Glutamatergic neuron (in vitro differentiated cells): ENCODE data around the gene USP19. TPM values are rescaled to one million over a fixed set of nuclear protein-coding genes. Genes with fewer than 3 reads are reported as not detected.

Source experiments
- DNase-seq: peaks from one replicate; pipeline ENCODE4 v3.0.0; 2022
- H3K27ac Mint-ChIP-seq: one replicate; pipeline ENCODE4 v1.8.0; 2020; ENCODE audit warnings: mild to moderate bottlenecking, mixed read lengths, inconsistent platforms; ENCODE audit not compliant: unreplicated experiment
- H3K27me3 Mint-ChIP-seq: one replicate; pipeline ENCODE4 v1.8.0; 2020; ENCODE audit warnings: mild to moderate bottlenecking, moderate library complexity, mixed read lengths, inconsistent platforms; ENCODE audit not compliant: unreplicated experiment
- H3K36me3 Mint-ChIP-seq: one replicate; pipeline ENCODE4 v1.8.0; 2020; ENCODE audit warnings: mild to moderate bottlenecking, mixed read lengths, inconsistent platforms; ENCODE audit not compliant: unreplicated experiment
- H3K4me1 Mint-ChIP-seq: one replicate; pipeline ENCODE4 v1.8.0; 2020; ENCODE audit warnings: mild to moderate bottlenecking, low read depth, mixed read lengths, inconsistent platforms; ENCODE audit not compliant: unreplicated experiment
- H3K4me3 Mint-ChIP-seq: one replicate; pipeline ENCODE4 v1.8.0; 2020; ENCODE audit warnings: mild to moderate bottlenecking, mixed read lengths, inconsistent platforms; ENCODE audit not compliant: unreplicated experiment
- H3K9me3 Mint-ChIP-seq: one replicate; pipeline ENCODE4 v1.8.0; 2020; ENCODE audit warnings: mild to moderate bottlenecking, moderate library complexity, mixed read lengths, inconsistent platforms; ENCODE audit not compliant: unreplicated experiment
- long read RNA-seq: library from polyadenylated mRNA; unstranded; transcript quantifications from one replicate; pipeline ENCODE4 v2.0.0, GENCODE V29; 2020; ENCODE audit not compliant: unreplicated experiment
- total RNA-seq: library from RNA; stranded (reverse); fragmentation: NEBNext Ultra II Directional; extraction: Animal tissue kit (Norgen Biotek cat#: 25700); gene quantifications from one replicate; pipeline ENCODE4 v1.2.1, GENCODE V29; 2021; ENCODE audit not compliant: unreplicated experiment
- TF ChIP-seq, protein P1 (sequence below): fragments of 200-600 bp; sonication (generic); IDR thresholded peaks from one replicate; pipeline ENCODE4 v1.5.0; 2021; ENCODE audit not compliant: partially characterized antibody, unreplicated experiment

USP19 gene, protein sequence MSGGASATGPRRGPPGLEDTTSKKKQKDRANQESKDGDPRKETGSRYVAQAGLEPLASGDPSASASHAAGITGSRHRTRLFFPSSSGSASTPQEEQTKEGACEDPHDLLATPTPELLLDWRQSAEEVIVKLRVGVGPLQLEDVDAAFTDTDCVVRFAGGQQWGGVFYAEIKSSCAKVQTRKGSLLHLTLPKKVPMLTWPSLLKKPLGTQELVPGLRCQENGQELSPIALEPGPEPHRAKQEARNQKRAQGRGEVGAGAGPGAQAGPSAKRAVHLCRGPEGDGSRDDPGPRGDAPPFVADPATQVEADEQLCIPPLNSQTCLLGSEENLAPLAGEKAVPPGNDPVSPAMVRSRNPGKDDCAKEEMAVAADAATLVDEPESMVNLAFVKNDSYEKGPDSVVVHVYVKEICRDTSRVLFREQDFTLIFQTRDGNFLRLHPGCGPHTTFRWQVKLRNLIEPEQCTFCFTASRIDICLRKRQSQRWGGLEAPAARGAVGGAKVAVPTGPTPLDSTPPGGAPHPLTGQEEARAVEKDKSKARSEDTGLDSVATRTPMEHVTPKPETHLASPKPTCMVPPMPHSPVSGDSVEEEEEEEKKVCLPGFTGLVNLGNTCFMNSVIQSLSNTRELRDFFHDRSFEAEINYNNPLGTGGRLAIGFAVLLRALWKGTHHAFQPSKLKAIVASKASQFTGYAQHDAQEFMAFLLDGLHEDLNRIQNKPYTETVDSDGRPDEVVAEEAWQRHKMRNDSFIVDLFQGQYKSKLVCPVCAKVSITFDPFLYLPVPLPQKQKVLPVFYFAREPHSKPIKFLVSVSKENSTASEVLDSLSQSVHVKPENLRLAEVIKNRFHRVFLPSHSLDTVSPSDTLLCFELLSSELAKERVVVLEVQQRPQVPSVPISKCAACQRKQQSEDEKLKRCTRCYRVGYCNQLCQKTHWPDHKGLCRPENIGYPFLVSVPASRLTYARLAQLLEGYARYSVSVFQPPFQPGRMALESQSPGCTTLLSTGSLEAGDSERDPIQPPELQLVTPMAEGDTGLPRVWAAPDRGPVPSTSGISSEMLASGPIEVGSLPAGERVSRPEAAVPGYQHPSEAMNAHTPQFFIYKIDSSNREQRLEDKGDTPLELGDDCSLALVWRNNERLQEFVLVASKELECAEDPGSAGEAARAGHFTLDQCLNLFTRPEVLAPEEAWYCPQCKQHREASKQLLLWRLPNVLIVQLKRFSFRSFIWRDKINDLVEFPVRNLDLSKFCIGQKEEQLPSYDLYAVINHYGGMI (N-terminal part only)
- total RNA-seq: 83.1 TPM
- long read RNA-seq, partial matches to known transcripts: 2 of 5 reads
- long read RNA-seq, other reads (novel, unspliced or antisense): 3 of 5 reads

DNA sequence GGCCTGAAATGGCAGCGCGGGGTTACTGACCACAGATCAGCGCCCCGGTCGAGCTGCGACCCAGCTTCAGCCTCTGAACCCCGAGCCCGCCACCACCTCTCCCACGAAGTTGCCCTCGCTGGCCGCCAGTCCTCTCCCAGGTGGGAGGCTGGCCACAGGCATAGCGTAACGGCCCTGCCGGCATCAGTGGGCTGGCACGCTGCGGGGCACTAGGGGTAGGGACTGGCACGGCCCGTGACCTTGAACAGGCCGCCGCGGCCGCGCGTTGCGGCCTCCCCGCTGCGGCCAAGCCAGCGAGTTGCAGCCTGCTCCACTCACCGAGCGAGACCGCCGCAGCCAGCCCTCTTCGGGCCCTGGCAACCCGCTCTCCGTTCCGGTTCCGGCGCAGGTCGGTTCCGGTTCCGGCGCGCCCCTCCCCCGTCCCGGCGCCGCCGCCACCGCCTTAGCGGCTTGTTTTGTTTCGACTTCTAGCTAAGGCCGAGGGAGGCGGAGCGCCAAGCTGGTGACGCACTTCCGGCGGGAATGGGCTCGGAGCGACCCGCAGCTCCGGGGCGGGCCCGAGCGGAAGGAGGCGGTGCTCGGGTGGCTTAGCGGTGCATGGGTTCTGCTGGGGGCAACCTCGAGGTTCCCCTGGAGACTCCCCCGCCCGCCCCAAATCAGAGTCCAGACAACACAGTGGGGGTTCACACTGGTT is at the start of gene USP19:
USP19 (minus strand) TSS at position 386 of the 694 bp plus-strand sequence. CDS start 1,678 bp downstream, outside the sequence.
- Mint-ChIP-seq H3K4me3 (peak within 1 kb of the TSS; percentile 93), H3K27ac (peak within 1 kb of the TSS; percentile 85), H3K36me3 (no peaks in the 10 kb centered on the region), H3K9me3 (peaks cover 4% of the 10 kb centered on the region), H3K27me3 (peaks cover 12% of the 10 kb centered on the region), H3K4me1 (no peaks in the 10 kb centered on the region)
- TF ChIP-seq, protein P1, sequence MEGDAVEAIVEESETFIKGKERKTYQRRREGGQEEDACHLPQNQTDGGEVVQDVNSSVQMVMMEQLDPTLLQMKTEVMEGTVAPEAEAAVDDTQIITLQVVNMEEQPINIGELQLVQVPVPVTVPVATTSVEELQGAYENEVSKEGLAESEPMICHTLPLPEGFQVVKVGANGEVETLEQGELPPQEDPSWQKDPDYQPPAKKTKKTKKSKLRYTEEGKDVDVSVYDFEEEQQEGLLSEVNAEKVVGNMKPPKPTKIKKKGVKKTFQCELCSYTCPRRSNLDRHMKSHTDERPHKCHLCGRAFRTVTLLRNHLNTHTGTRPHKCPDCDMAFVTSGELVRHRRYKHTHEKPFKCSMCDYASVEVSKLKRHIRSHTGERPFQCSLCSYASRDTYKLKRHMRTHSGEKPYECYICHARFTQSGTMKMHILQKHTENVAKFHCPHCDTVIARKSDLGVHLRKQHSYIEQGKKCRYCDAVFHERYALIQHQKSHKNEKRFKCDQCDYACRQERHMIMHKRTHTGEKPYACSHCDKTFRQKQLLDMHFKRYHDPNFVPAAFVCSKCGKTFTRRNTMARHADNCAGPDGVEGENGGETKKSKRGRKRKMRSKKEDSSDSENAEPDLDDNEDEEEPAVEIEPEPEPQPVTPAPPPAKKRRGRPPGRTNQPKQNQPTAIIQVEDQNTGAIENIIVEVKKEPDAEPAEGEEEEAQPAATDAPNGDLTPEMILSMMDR: no peak
- peak; percentile 91 for DNase-seq

DNA sequence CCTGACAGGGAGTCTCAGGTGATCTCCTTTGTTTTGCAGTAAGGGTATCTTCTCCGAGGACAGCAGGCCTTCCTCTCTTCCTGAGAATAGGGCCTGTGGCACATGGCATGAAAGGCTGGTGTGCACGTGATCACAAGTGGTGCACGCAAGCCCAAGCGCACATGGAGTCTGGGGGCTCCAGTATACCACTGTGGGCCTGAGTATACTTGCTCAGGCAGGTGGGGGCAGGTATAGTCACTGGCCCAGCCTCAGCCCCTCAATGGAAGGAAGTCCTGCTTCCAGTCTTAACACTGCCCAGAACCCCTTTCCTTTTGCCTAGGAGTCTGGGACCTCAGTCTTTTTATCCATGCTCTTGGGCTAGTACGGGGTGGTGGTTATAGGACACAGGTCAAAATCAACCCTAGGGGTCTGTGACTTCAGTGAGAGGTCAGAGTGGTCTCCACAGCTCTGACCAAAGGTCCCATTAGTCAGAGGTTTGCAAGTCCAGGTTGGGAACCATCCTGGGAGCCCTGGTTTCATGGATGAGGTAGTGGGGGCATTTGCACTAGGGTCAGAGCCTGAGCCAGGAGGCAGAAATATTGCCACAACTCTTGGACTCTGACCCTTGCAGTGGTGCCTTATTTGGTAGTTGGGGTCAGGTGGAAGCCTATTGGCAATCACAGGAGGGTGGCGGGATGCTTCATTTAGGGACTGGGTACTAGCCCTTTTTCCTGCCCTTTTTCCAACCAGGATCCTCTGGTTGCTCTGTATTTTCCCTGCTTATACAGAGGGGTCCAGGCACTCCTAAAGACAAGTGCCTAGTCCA is 46.3 kb upstream of the USP19 start:
- H3K27me3 Mint-ChIP-seq: peaks cover 16% of the 10 kb centered on the region
- peaks cover 10% of the 10 kb centered on the region for H3K4me1 Mint-ChIP-seq
- peak overlapping the region; percentile 84 for H3K4me3 Mint-ChIP-seq
- TF ChIP-seq, protein P1: no peak
- H3K36me3 Mint-ChIP-seq: no peaks in the 10 kb centered on the region
- H3K27ac Mint-ChIP-seq: peak overlapping the region; percentile 59
- DNase-seq: no peak
- H3K9me3 Mint-ChIP-seq: peaks cover 13% of the 10 kb centered on the region

DNA sequence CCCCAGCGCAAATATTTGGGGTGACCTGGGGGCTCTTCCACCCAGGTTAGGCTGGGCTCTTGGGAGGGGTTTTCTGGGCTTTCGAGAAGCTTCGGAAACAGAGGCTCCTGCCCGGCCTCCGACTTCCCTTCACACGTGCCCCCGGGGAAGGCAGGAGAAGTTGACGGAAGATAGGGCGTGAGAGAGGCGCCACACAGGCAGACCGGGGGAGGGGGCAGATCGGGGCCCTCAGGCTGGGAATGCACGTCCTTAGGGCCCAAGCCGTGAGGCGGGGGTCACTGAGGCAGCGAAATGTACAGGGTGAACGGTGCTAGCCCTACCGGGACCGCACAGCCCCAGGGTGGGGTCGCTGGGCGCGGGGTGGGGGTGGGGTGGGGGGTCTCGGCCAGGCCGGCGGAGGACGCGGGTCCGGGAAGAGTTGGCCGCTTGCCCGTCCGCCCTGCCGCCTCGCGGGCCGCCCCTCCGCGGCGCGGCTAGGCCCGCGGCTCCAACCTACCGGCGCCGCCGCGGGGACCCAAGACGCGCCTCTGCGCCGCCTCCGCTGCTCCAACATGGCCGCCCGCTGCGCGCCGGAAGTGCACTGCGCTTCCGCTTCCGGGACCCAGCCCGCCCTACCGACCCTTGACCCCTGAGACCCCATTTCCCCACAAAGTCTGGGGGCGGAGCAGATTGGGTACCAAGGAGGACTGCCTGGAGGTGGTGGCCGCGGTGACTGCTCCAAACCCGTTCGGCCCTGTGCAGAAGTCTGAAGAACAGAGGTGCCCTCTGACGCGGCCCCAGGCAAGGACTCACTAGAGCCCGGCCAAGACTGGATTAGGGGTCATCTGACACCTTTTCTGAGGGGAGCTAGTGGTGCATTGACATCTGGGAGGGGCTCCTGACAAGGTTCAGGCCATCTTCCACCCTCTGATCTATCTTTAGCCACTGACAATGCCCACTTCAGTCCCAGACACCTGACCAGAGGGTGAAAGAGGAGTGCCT is 45.4 kb upstream of the USP19 start, which contains the start of gene CCDC71:
CCDC71 (minus strand) TSS at position 561 of the 981 bp plus-strand sequence. CDS start 2,123 bp downstream, outside the sequence.
- Mint-ChIP-seq H3K36me3 (no peaks in the 10 kb centered on the region), H3K4me3 (peak within 1 kb of the TSS; percentile 98)
- peak; percentile 82 for DNase-seq

More for the DNA sequence above, 45.4 kb upstream of the USP19 start, which contains the start of gene CCDC71:
- TF ChIP-seq, protein P1: no peak
- H3K4me1 Mint-ChIP-seq: peaks cover 10% of the 10 kb centered on the region
- H3K9me3 Mint-ChIP-seq: peaks cover 11% of the 10 kb centered on the region
- peak within 1 kb of the TSS; percentile 90 for H3K27ac Mint-ChIP-seq
- H3K27me3 Mint-ChIP-seq: peaks cover 16% of the 10 kb centered on the region
